GM23338 (cell line): ENCODE data around the gene SFR1. TPM values are rescaled to one million over a fixed set of nuclear protein-coding genes. Genes with fewer than 3 reads are reported as not detected.

ENCODE experiments used
- ATAC-seq: fragments of 200-7000 bp; cut with Tn5 transposase; 3 replicates; pipeline ENCODE4 v1.9.1; 2020
- DNase-seq: peaks from one replicate; pipeline ENCODE4 v3.0.0-alpha.2; 2015; ENCODE audit warnings: low spot score
- H2AFZ ChIP-seq: fragments of 200-600 bp; sonication (generic); 2 replicates; pipeline ENCODE4 v1.8.0; 2016; ENCODE audit warnings: antibody characterized with exemption, mild to moderate bottlenecking, moderate library complexity
- H3F3A ChIP-seq: fragments of 200-600 bp; sonication (generic); replicated peaks from 2 replicates; pipeline ENCODE4 v1.8.0; 2017; ENCODE audit warnings: antibody characterized with exemption, mixed run types, low read depth
- H3K27ac ChIP-seq: fragments of 200-600 bp; sonication (generic); 2 replicates; pipeline ENCODE4 v1.6.1; 2016; ENCODE audit warnings: low read depth
- H3K27me3 ChIP-seq: fragments of 200-600 bp; sonication (generic); 2 replicates; pipeline ENCODE4 v1.8.0; 2016; ENCODE audit warnings: mild to moderate bottlenecking, mixed run types, moderate library complexity; ENCODE audit not compliant: insufficient read depth
- H3K36me3 ChIP-seq: fragments of 200-600 bp; sonication (generic); 2 replicates; pipeline ENCODE4 v1.8.0; 2016; ENCODE audit warnings: mild to moderate bottlenecking; ENCODE audit not compliant: insufficient read depth
- H3K4me1 ChIP-seq: fragments of 200-600 bp; sonication (generic); 2 replicates; pipeline ENCODE4 v1.8.0; 2016; ENCODE audit warnings: mild to moderate bottlenecking, moderate library complexity; ENCODE audit not compliant: insufficient read depth
- H3K4me2 ChIP-seq: fragments of 200-600 bp; sonication (generic); 2 replicates; pipeline ENCODE4 v1.7.1; 2017; ENCODE audit warnings: mixed run types
- H3K4me3 ChIP-seq: fragments of 200-600 bp; sonication (generic); 2 replicates; pipeline ENCODE4 v1.6.1; 2016; ENCODE audit warnings: mixed run types
- H3K79me2 ChIP-seq: fragments of 200-600 bp; sonication (generic); replicated peaks from 2 replicates; pipeline ENCODE4 v1.8.0; 2017; ENCODE audit warnings: mild to moderate bottlenecking; ENCODE audit not compliant: insufficient read depth
- H3K9me2 ChIP-seq: fragments of 200-600 bp; sonication (generic); 2 replicates; pipeline ENCODE4 v1.8.0; 2017; ENCODE audit not compliant: insufficient read depth
- H4K20me1 ChIP-seq: fragments of 200-600 bp; sonication (generic); replicated peaks from 2 replicates; pipeline ENCODE4 v1.8.0; 2017; ENCODE audit warnings: mild to moderate bottlenecking; ENCODE audit not compliant: insufficient read depth
- H3K27ac Mint-ChIP-seq: 2 replicates; pipeline ENCODE4 v1.8.0; 2020; ENCODE audit warnings: inconsistent platforms, mild to moderate bottlenecking, moderate library complexity, mixed read lengths
- H3K27me3 Mint-ChIP-seq: 3 replicates; pipeline ENCODE4 v1.8.0; 2022; ENCODE audit warnings: low read depth, mild to moderate bottlenecking, moderate library complexity, mixed read lengths, inconsistent platforms; ENCODE audit not compliant: insufficient read depth, poor library complexity
- H3K36me3 Mint-ChIP-seq: 3 replicates; pipeline ENCODE4 v1.8.0; 2021; ENCODE audit warnings: low read depth, mild to moderate bottlenecking, inconsistent platforms, moderate library complexity, mixed read lengths
- H3K4me1 Mint-ChIP-seq: 3 replicates; pipeline ENCODE4 v1.8.0; 2020; ENCODE audit warnings: mild to moderate bottlenecking, inconsistent platforms, mixed read lengths
- H3K4me3 Mint-ChIP-seq: 3 replicates; pipeline ENCODE4 v1.8.0; 2021; ENCODE audit warnings: moderate library complexity, mild to moderate bottlenecking, inconsistent platforms, mixed read lengths
- H3K9me3 Mint-ChIP-seq: 3 replicates; pipeline ENCODE4 v1.8.0; 2020; ENCODE audit warnings: moderate library complexity, mild to moderate bottlenecking, inconsistent platforms, mixed read lengths
- CREB1 ChIP-seq: fragments of 250-450 bp; sonication (Bioruptor Pico); IDR thresholded peaks from 2 replicates; pipeline ENCODE4 v1.5.0; 2020; ENCODE audit warnings: low read depth, mild to moderate bottlenecking, moderate library complexity
- CTCF ChIP-seq, 2 experiments: fragments of 200-600 bp in 1 of 2; sonication (generic) in 1 of 2; conservative IDR thresholded peaks; 2 replicates each; pipeline versions ENCODE4 v1.5.1 to v1.6.1; 2016 to 2017; ENCODE audit warnings: antibody characterized with exemption in 2 of 2, low read depth in 2 of 2, mild to moderate bottlenecking in 2 of 2, moderate library complexity in 1 of 2
- ETS1 ChIP-seq: IDR thresholded peaks from 2 replicates; pipeline ENCODE4 v1.6.1; 2016; ENCODE audit warnings: antibody characterized with exemption
- EZH2 ChIP-seq: fragments of 200-600 bp; sonication (generic); IDR thresholded peaks from one replicate; pipeline ENCODE4 v1.8.0; 2017; ENCODE audit warnings: antibody characterized with exemption, mild to moderate bottlenecking, low read depth; ENCODE audit not compliant: unreplicated experiment
- EZH2phosphoT487 ChIP-seq: fragments of 200-600 bp; sonication (generic); IDR thresholded peaks from one replicate; pipeline ENCODE4 v1.8.1; 2018; ENCODE audit warnings: antibody characterized with exemption; ENCODE audit not compliant: unreplicated experiment
- JUNB ChIP-seq: IDR thresholded peaks from one replicate; pipeline ENCODE4 v1.6.1; 2016; ENCODE audit warnings: antibody characterized with exemption; ENCODE audit not compliant: unreplicated experiment
- POLR2AphosphoS5 ChIP-seq: IDR thresholded peaks from 2 replicates; pipeline ENCODE4 v1.6.1; 2016; ENCODE audit warnings: antibody characterized with exemption, low read depth
- STAT1 ChIP-seq: IDR thresholded peaks from one replicate; pipeline ENCODE4 v1.6.1; 2016; ENCODE audit warnings: antibody characterized with exemption; ENCODE audit not compliant: unreplicated experiment
- ZNF114 ChIP-seq: fragments of 250-450 bp; sonication (Bioruptor Pico); IDR thresholded peaks from 2 replicates; pipeline ENCODE4 v1.5.0; 2020; ENCODE audit warnings: mild to moderate bottlenecking, moderate library complexity
- ZNF331 ChIP-seq: fragments of 250-450 bp; sonication (Bioruptor Pico); IDR thresholded peaks from 2 replicates; pipeline ENCODE4 v1.5.0; 2020; ENCODE audit warnings: low read depth, mild to moderate bottlenecking, moderate library complexity
- ZNF462 ChIP-seq: fragments of 250-450 bp; sonication (Bioruptor Pico); IDR thresholded peaks from 2 replicates; pipeline ENCODE4 v1.5.0; 2020; ENCODE audit warnings: mild to moderate bottlenecking, moderate library complexity
- polyA plus RNA-seq: library from polyadenylated mRNA; unstranded; fragments of >200 nt; fragmentation: Nextera tagmentation; extraction: Ambion mirVana; gene quantifications from 2 replicates; pipeline ENCODE4 v1.2.1, GENCODE V29; 2016
- total RNA-seq: library from RNA; depleted of rRNA; stranded (reverse); fragments of >200 nt; shearing (Covaris generic); gene quantifications from 2 replicates; pipeline ENCODE4 v1.2.3, GENCODE V29; 2014

SFR1 gene
- total and polyA plus RNA-seq, 2 experiments from 2014 or later = 8.3 to 13.0 TPM

GRCh38 chr10:104099269-104099668 lies 22.7 kb upstream of the SFR1 start (continued):
- TF ChIP-seq ETS1 = no peak
- no peak for TF ChIP-seq POLR2AphosphoS5
- TF ChIP-seq CTCF (conservative IDR thresholded peaks at IDR 0.05; ENCODE audit: low read depth in 2 of 2) = no peak
- no peak for TF ChIP-seq STAT1
- no peak for TF ChIP-seq EZH2phosphoT487

- no peak overlapping the region for H3K4me3 ChIP-seq
- DNase-seq = no peak
- H4K20me1 ChIP-seq = no peaks in the 10 kb centered on the region
- TF ChIP-seq EZH2 (no peak), ZNF462 (CRISPR knock-in tag) (no peak), ZNF114 (no peak), JUNB (no peak), ZNF331 (CRISPR knock-in tag) (no peak), CREB1 (CRISPR knock-in tag) (no peak), POLR2AphosphoS5 (no peak), STAT1 (no peak), ETS1 (no peak)
- H3K9me2 ChIP-seq = peaks cover 3% of the 10 kb centered on the region; the same call in 1 of the 2 replicates
- H2AFZ ChIP-seq = no peak overlapping the region
- peaks cover 7% of the 10 kb centered on the region; the same call in 1 of the 3 replicates for H3K36me3 Mint-ChIP-seq
- no peaks in the 10 kb centered on the region; the same call in 1 of the 2 replicates for H3K36me3 ChIP-seq
- no peak overlapping the region for H3K4me3 Mint-ChIP-seq
- H3K79me2 ChIP-seq = no peaks in the 10 kb centered on the region
- no peaks in the 10 kb centered on the region for H3F3A ChIP-seq
- H3K4me2 ChIP-seq = no peak overlapping the region
- H3K4me1 Mint-ChIP-seq = no peaks in the 10 kb centered on the region
- peaks cover 6% of the 10 kb centered on the region; the same call in 1 of the 2 replicates for H3K4me1 ChIP-seq
- ATAC-seq = no peak
- peaks cover 11% of the 10 kb centered on the region; the same call in 1 of the 3 replicates for H3K9me3 Mint-ChIP-seq
- H3K27ac Mint-ChIP-seq = no peak overlapping the region
- no peak overlapping the region for H3K27ac ChIP-seq
- H3K27me3 ChIP-seq = no peaks in the 10 kb centered on the region
- no peaks in the 10 kb centered on the region for H3K27me3 Mint-ChIP-seq
These were observed 22.0 kb upstream of the SFR1 start for GRCh38 chr10:104099941-104100340.
